Sigmoid colon (tissue), 3 donors: ENCODE measurements around the gene PLEKHA8.

Experiments
- CTCF ChIP-seq, 4 experiments: fragments of 450-650 bp in 3 of 4; fragments of 200-600 bp in 1 of 4; IDR thresholded peaks; one replicate each; pipeline ENCODE4 v1.5.1; 2016 to 2019; ENCODE audit warnings: antibody characterized with exemption in 4 of 4, mild to moderate bottlenecking in 3 of 4, moderate library complexity in 2 of 4
- POLR2A ChIP-seq, 2 donors: fragments of 450-650 bp; IDR thresholded peaks; one replicate each; pipeline ENCODE4 v1.6.1; 2016; ENCODE audit warnings: antibody characterized with exemption in 2 of 2, mild to moderate bottlenecking in 2 of 2, moderate library complexity in 2 of 2

DNA sequence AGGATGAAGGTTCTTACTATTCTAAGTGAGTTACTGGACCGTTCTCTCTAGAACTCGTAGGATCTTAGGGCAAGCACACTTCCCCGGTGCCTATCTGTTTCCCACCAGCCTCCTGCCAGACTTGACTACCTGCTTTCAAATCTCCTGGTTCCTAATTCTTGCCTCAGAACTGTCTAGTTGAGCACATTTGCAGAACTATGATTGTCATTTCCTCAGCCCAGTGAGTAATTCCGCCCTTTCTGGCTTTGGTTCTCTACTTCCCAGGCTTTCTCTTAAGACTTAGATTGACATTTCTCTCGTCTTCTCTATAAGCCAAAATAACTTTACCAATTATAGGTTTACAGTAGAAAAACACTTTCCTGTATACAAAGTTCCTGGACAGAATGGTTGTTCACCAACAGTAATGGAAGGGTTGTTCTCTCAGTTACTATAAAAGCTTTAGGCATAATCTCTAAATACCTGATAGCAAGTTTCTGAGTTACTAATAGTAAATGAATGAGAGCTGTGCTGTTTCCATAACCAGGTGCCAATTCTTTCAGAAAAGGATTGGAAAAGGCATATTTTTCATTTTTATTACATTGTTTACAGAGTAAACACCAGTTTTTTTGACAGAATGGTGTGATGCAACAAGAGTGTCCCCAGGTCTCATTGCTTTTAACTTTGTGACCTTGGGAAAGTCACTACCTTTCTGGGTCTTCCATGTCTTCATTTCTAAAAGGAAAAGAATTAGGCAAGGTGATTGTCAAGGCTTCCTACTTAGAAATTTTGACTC, 41.1 kb downstream of the PLEKHA8 start:
- no peak for TF ChIP-seq CTCF (IDR thresholded peaks at IDR 0.05)
- no peak for TF ChIP-seq POLR2A (IDR thresholded peaks at IDR 0.05)
